NCI-H2081 treated with DMSO at 0.1 percent for 48 hours (cell line): ENCODE results near the gene RNF41.

Experiments used
- DNase-seq: peaks from one replicate; lab custom pipeline; 2025; lab: John Stamatoyannopoulos, UW

The RNF41 gene

GRCh38 chr12:56152756-56153677 is 68.7 kb downstream of the RNF41 start:
- no peak for DNase-seq
